ENCODE measurements around the gene ADK.

DNA sequence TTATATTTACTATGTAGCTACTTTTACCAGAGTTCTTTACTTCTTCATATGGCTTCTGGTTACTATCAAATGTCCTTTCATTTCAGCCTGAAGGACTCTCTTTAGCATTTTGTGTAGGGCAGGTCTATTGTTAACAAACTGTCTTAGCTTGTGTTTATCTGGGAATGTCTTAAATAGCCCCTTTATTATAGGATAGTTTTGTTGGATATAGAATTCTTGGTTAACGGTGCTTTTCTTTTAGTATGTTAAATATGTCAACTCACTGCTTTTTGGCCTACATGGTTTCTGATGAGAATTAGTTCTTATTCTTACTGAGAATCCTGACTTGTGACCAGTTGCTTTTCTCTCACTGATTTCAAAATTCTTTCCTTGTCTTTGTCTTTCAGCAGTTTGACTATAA lies 169.0 kb downstream of the ADK start:
- TF ChIP-seq POLR2A (IDR thresholded peaks at IDR 0.05), result no peak
- TF ChIP-seq, protein P1, sequence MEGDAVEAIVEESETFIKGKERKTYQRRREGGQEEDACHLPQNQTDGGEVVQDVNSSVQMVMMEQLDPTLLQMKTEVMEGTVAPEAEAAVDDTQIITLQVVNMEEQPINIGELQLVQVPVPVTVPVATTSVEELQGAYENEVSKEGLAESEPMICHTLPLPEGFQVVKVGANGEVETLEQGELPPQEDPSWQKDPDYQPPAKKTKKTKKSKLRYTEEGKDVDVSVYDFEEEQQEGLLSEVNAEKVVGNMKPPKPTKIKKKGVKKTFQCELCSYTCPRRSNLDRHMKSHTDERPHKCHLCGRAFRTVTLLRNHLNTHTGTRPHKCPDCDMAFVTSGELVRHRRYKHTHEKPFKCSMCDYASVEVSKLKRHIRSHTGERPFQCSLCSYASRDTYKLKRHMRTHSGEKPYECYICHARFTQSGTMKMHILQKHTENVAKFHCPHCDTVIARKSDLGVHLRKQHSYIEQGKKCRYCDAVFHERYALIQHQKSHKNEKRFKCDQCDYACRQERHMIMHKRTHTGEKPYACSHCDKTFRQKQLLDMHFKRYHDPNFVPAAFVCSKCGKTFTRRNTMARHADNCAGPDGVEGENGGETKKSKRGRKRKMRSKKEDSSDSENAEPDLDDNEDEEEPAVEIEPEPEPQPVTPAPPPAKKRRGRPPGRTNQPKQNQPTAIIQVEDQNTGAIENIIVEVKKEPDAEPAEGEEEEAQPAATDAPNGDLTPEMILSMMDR (IDR thresholded peaks at IDR 0.05), result no peak

Measured in breast epithelium (tissue), 3 donors.